ENCODE results near the gene SGPP2.
"Not testable (repeated sequence)": the region's sequence is repeated elsewhere in the genome, so short reads cannot be mapped to it uniquely, and the experiment has no call there.

- TF ChIP-seq CTCF (IDR thresholded peaks at IDR 0.05; ENCODE audit: borderline replicate concordance, extremely low read depth, low read length, poor library complexity, severe bottlenecking); EZH2 (IDR thresholded peaks at IDR 0.05; ENCODE audit: borderline replicate concordance, low read depth, low read length, severe bottlenecking): not testable (repeated sequence)
Measured at GRCh38 chr2:222412334-222412733, 12.0 kb upstream of the SGPP2 start.
